GM18519 (cell line): Measurements from ENCODE around the gene FUS.
"Not testable (repeated sequence)": the region's sequence is repeated elsewhere in the genome, so short reads cannot be mapped to it uniquely, and the experiment has no call there.

Experiments used
- ATAC-seq: cut with Tn5 transposase; IDR thresholded peaks from one replicate; pipeline ENCODE4 v1.9.1; 2021; ENCODE audit warnings: mild to moderate bottlenecking, moderate library complexity; ENCODE audit not compliant: unreplicated experiment, low FRiP score

FUS gene

DNA sequence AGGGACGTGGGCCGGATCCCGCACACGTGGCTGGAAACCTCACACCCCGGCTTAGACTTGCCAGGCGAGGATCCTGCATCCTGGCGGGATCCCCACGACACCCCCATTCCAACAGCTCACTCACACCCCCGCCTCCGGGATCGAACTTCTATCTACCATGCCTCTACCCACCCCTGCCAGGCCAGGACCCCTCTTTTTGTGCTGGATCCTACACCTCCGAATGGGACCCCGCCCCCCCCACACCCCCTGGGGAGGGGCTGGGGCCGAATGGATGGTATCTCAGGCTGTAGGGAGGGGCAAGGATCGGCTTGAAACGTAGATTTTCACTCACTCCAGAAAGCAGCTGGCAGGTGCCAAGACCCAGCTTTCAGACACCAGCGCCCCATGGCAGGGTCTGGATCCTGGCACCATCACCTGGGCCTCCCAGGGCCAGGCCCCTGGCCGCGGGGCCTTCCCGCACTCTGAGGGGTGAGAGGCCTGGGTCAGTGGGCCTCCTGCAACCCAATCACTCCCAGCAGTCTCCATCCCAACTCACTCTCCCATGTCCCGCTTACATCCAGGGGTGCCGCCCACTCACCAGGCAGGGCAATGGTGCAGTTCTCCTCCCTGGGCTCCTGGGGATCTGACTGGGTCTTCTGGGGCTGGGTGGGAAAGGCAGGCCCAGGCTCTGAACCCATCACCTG is 36.8 kb upstream of the FUS start:
- ATAC-seq: no peak

GRCh38 chr16:31143694-31144148 is 36.2 kb upstream of the FUS start:
- no peak for ATAC-seq

- ATAC-seq: not testable (repeated sequence)
Measured at GRCh38 chr16:31144418-31144817, 35.5 kb upstream of the FUS start.

DNA sequence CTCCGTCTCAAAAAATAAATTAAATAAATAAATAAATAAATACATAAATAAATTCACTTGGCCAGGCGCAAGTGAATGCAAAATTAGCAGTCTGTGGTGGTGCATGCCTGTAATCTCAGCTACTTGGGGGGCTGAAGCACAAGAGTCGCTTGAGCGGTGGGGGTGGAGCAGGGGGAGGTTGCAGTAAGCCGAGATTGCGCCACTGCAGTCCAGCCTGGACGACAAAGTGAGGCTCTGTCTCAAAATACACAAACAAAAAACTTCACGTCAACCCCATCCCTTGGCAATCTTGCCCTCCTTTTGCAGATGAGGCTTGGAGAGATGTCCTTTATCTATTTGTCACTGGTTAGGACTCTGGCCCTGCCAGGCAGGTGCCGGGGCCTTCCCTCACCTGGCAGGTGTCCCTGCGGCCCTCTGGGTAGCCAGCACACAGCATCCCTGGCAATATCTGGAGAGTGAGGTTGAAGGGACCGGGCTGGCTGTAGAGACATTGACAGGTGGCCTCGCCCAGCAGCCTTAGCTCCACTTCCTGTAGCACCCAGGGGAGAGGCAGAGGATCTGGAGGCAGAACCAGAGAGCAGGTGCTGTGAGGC is 34.4 kb upstream of the FUS start:
- no peak for ATAC-seq

- ATAC-seq: no peak
Measured at GRCh38 chr16:31147574-31147973, 32.4 kb upstream of the FUS start.

DNA sequence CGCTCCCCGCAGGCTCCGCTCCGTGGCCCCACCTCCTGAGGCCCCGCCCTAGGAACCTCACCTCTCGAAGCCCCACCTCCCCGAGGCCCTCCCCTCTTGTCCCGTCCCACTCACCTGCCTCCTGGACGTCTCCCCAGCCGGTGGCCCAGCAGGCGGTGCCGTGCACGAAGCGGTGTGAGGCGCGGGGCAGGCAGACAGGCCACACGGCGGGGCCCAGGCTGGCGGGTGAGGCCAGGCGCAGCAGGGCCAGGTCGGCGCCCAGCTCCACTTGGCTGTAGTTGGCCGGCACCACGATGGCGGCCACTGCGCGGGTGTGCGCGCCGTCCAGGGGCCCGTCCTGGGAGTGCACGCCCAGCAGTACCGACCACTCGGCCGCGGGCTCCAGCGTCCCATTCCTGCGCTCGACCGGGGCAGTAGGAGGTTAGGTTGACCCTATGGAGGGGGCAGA is 31.6 kb upstream of the FUS start:
- no peak for ATAC-seq

DNA sequence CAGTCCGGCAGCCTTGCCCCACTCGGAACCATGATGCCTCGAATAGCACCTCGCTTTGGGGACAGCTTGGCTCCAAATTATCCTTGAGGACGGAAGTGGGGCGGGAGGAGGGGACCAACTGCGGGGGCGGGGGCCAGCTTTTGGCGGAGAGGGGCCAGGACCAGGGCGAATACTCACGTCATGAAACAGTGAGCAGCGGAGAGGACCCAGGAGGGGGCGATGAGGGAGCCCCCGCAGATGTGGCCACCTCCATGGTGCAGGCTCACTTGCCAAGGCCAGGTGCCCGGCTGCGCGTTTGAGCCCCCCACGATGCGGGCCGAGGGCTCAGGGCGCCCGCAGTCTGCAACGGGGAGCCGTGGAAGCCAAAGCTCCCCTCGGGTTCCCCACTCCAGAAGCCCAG is 31.0 kb upstream of the FUS start:
- ATAC-seq: no peak

- ATAC-seq: no peak
Measured at GRCh38 chr16:31149332-31149731, 30.6 kb upstream of the FUS start.

GRCh38 chr16:31149894-31150890 is 29.7 kb upstream of the FUS start, which contains the start of gene PRSS36:
Gene PRSS36 (minus strand): TSS chr16:31150066. CDS start chr16:31150035, 31 bp downstream.
- ATAC-seq: no peak

- ATAC-seq: not testable (repeated sequence)
Measured at GRCh38 chr16:31150976-31151375, 29.0 kb upstream of the FUS start.

DNA sequence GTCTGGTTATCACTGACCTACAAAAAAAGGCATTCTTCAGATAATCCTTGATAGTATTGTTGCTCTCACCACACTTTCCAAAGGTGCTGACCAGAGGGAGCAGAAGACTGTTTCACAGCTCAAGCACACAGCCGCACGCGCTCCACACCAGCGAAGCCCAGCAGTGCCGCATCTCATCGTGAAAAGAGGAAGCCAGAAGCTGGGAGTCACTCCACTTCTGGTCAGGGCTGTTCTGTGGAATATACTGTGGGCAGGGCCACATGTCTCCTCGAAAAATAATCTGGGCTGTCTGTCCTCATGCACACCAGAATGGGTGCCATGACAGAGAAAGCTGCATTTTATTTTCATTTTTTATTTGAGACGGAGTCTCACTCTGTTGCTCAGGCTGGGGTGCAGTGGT is 22.8 kb upstream of the FUS start:
- no peak for ATAC-seq

DNA sequence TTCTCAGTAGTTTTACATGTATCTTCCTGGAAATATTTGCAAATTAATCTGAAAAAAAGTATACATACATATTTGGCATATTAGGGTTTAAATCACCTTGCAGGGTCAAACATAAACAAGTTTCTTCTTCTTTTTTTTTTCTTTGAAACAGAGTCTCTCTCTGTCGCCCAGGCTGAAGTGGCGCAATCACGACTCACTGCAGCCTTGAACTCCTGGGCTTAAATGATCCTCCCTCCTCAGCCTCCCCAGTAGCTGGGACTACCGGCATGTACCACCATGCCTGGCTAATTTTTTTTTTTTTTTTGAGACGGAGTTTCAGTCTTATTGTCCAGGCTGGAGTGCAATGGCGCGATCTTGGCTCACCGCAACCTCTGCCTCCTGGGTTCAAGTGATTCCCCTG is 12.6 kb upstream of the FUS start:
- no peak for ATAC-seq

GRCh38 chr16:31168848-31169247 is 11.1 kb upstream of the FUS start:
- no peak for ATAC-seq

DNA sequence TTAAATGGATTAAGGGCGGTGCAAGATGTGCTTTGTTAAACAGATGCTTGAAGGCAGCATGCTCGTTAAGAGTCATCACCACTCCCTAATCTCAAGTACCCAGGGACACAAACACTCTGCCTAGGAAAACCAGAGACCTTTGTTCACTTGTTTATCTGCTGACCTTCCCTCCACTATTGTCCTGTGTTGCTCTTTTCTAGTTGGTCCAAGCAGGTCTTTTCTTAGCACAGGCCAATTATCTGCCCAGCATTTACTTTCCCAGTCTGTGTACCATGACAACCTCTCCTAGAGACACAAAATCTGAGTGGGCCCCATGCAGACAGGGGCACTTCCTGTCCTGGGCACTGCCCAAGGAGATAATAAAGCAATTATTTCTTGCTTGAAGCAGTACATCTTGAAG is 9.9 kb upstream of the FUS start:
- not testable (repeated sequence) for ATAC-seq

DNA sequence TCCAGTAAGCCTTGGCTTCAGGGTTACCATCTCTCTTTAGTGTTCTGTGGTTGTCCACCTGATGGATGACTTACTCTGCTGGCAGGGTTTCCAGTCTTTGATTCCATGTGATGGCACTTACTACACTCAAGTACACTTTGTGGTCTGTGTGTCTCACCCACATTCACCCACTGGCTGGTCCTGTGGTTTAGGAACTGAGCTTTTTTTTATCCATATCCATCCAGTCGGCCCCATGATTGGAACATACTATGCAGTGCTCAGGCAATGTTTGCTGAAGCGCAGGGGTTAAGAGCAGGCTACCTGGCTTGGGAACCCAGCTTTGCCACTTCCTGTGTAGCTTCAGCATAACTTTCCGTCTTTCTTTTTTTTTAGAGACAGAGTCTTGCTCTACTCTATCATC is 2.8 kb upstream of the FUS start:
- ATAC-seq: no peak

DNA sequence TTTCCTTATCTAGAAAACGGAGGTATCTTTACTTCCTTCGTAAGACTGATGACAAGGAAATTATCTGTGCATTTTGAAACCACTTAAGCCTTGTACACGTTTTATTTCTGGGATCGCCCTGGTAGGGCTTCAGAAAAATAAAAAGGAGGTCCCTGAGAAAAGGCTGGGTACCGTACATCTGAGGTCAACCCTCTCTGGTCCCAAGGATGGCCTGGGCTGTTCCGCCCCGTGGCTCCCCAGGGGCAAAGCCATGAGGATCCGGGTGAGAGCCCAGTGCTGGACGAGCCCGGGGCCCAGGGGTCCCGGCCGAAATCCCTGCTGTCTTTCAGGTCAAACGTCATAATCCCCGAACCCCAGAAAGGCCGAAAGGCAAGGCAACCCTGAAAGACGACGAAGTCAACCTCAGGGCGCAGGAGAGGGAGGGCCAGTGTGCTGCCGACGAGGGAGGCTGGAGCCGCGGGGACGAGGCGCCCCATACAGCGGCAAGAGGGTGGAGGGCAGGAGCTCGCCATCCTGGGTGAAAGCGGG is 656 bp upstream of the FUS start:
- peak; percentile 4 for ATAC-seq

DNA sequence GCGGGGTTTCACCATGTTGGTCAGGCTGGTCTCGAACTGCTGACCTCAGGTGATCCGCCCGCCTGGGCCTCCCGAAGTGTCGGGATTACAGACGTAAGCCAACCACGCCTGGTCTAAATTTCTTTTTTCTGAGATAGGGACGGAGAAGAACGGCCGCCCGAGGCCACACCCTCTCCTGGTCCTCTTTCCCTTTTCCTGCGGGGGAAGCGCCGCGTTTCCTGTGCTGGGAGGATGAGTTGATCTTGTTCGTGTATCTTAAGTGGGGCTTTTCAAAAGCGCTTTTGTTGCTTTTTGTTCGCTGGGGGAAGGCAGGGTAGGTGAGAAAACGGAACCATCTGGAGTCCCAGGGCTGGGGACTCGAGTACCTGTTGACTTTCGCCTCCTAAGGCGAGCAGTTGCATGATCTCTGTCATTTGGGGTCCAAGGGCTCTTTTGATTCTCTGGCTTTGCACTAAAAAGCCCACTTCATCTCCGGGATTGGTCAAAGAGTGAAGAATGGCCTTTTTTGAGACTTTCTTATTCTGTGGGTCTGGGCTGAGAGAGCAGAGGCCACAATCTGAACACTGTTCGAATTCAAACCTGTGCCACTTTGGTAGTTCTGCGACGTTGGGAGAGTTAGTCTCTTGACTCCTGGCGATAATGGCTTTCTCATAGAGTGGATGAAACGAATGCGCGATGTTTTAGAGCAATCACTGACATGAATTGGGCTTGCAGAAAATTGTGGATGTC is 1.3 kb downstream of the FUS start:
- no peak for ATAC-seq

- ATAC-seq: no peak
Measured at GRCh38 chr16:31182391-31182790, 2.5 kb downstream of the FUS start.

DNA sequence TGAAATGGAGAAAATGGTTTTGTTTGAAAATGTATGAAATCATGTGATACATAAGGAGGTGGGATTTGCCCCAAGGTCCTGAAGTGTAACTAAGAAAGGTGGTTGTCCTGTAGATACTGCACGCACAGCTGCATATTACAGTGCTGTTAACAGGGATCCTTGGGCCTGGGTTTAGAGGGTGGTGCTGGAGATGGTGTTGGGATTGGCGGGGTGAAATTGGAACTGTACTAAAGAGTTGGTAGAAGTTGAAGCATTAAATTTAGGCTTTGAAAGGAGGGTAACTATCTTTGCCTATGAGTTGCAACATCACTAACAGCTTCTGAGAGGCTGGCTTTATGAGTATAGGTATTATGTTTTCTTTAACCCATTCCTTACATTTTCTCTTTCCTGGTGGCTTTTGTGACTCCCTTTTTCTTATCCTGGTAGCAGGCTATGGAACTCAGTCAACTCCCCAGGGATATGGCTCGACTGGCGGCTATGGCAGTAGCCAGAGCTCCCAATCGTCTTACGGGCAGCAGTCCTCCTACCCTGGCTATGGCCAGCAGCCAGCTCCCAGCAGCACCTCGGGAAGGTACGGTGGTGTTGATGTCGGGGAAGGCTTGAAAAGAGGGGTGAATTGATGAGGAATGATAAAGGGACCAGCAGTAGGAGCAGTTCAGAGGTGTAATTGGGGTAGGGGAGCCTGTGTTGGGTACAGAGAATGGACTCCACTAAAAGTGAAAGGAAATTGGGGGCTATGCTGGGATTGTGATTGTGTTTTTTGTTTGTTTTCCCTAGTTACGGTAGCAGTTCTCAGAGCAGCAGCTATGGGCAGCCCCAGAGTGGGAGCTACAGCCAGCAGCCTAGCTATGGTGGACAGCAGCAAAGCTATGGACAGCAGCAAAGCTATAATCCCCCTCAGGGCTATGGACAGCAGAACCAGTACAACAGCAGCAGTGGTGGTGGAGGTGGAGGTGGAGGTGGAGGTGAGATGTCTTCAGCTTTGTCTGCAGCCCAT is 3.8 kb downstream of the FUS start:
- ATAC-seq: no peak
